Endothelial cell of umbilical vein (primary cell): Measurements from ENCODE around the gene SLC24A3. TPM values are rescaled to one million over a fixed set of nuclear protein-coding genes. Genes with fewer than 3 reads are reported as not detected.

Experiments
- BruUV-seq: library from RNA; stranded (reverse); fragments of 400-500 nt; replicated peaks from 2 replicates; lab custom pipeline; 2021; lab: Mats Ljungman, UMichigan
- CTCF ChIA-PET: fragments of 300-600, 350-600 bp; sonication (Branson Sonifier 250); formaldehyde crosslinking; loops from one replicate; lab custom pipeline; 2021; ENCODE audit warnings: antibody characterized with exemption, inconsistent platforms; lab: Charles Lee
- POLR2A ChIA-PET: fragments of 300-600, 350-600 bp; sonication (Branson Sonifier 250); formaldehyde crosslinking; loops from one replicate; lab custom pipeline; 2021; ENCODE audit warnings: antibody characterized with exemption, inconsistent platforms; lab: Charles Lee
- DNase-seq: peaks from one replicate; pipeline ENCODE4 v3.0.0-alpha.2; 2011; ENCODE audit warnings: low read depth, low spot score
- FAIRE-seq: peaks from 2 replicates; lab custom pipeline; 2011; peaks lifted over from hg19 to GRCh38; lab: Jason Lieb, UNC
- H2AFZ ChIP-seq: 2 replicates; pipeline ENCODE4 v1.6.0; 2012; ENCODE audit warnings: low read depth, low read length, control low read depth, inconsistent platforms
- H3K27ac ChIP-seq: 2 replicates; pipeline ENCODE4 v1.5.1; 2011; ENCODE audit warnings: low read depth, mild to moderate bottlenecking, control low read depth, low read length, moderate library complexity; ENCODE audit not compliant: insufficient read depth
- H3K27me3 ChIP-seq, 2 experiments: 2 replicates each; pipeline versions ENCODE4 v1.6.0 to v1.6.1; 2011; ENCODE audit warnings: low read length in 2 of 2, mixed read lengths in 1 of 2; ENCODE audit not compliant: control insufficient read depth in 2 of 2, insufficient read depth in 2 of 2
- H3K36me3 ChIP-seq, 2 experiments: 2 replicates in 1 of 2; 3 replicates in 1 of 2; pipeline ENCODE4 v1.5.1; 2011; ENCODE audit warnings: low read length in 2 of 2, mild to moderate bottlenecking in 1 of 2, moderate library complexity in 1 of 2; ENCODE audit not compliant: control insufficient read depth in 2 of 2, insufficient read depth in 2 of 2; ENCODE audit errors: extremely low read depth in 1 of 2
- H3K4me1 ChIP-seq: 3 replicates; pipeline ENCODE4 v1.5.1; 2011; ENCODE audit warnings: mild to moderate bottlenecking, low read length; ENCODE audit not compliant: control insufficient read depth, insufficient read depth; ENCODE audit errors: extremely low read depth
- H3K4me2 ChIP-seq: 2 replicates; pipeline ENCODE4 v1.6.1; 2011; ENCODE audit warnings: low read length, control low read depth, mixed read lengths; ENCODE audit not compliant: insufficient read depth
- H3K4me3 ChIP-seq, 3 experiments: fragments of 200-600 bp in 1 of 3; sonication (generic), shearing (Covaris generic) in 1 of 3; replicated peaks in 1 of 3; 2 replicates each; pipeline ENCODE4 v1.5.1; 2011 to 2016; ENCODE audit warnings: control low read depth in 3 of 3, low read length in 3 of 3, mild to moderate bottlenecking in 2 of 3, inconsistent platforms in 1 of 3, low read depth in 1 of 3, moderate library complexity in 1 of 3; ENCODE audit not compliant: insufficient read depth in 1 of 3
- H3K79me2 ChIP-seq: 2 replicates; pipeline ENCODE4 v1.6.0; 2012; ENCODE audit warnings: low read length, inconsistent platforms; ENCODE audit not compliant: control insufficient read depth, insufficient read depth
- H3K9ac ChIP-seq: replicated peaks from 2 replicates; pipeline ENCODE3; 2011; ENCODE audit warnings: low read length, control low read depth; ENCODE audit not compliant: insufficient read depth; ENCODE audit errors: extremely low read depth
- H3K9me1 ChIP-seq: replicated peaks from 3 replicates; pipeline ENCODE4 v1.6.0; 2011; ENCODE audit warnings: mild to moderate bottlenecking, low read length; ENCODE audit not compliant: control insufficient read depth, insufficient read depth; ENCODE audit errors: extremely low read depth
- H3K9me3 ChIP-seq: replicated peaks from 2 replicates; pipeline ENCODE4 v1.5.1; 2012; ENCODE audit warnings: low read length, inconsistent platforms; ENCODE audit not compliant: control insufficient read depth, insufficient read depth
- H4K20me1 ChIP-seq: replicated peaks from 2 replicates; pipeline ENCODE3; 2011; ENCODE audit warnings: mild to moderate bottlenecking, low read length; ENCODE audit not compliant: control insufficient read depth, insufficient read depth; ENCODE audit errors: extremely low read depth
- CTCF ChIP-seq, 2 donors: IDR thresholded peaks; 1 replicate in 1 of 2; 2 replicates in 1 of 2; pipeline ENCODE4 v1.5.1; 2011; ENCODE audit warnings: low read length in 2 of 2, mild to moderate bottlenecking in 2 of 2, moderate library complexity in 2 of 2, control low read depth in 1 of 2, inconsistent platforms in 1 of 2, low read depth in 1 of 2; ENCODE audit not compliant: insufficient read depth in 1 of 2; ENCODE audit errors: extremely low read depth in 1 of 2
- EZH2 ChIP-seq: IDR thresholded peaks from 2 replicates; pipeline ENCODE4 v1.6.1; 2012; ENCODE audit warnings: borderline replicate concordance, low read depth, mild to moderate bottlenecking, moderate library complexity, low read length, inconsistent platforms; ENCODE audit not compliant: severe bottlenecking
- FOS ChIP-seq: IDR thresholded peaks from 2 replicates; pipeline ENCODE4 v1.6.1; 2011; ENCODE audit warnings: mild to moderate bottlenecking, low read length, moderate library complexity, borderline replicate concordance; ENCODE audit not compliant: insufficient read depth
- GATA2 ChIP-seq: IDR thresholded peaks from 2 replicates; pipeline ENCODE4 v1.7.0; 2011; ENCODE audit warnings: low read depth, mild to moderate bottlenecking, moderate library complexity, mixed read lengths, low read length; ENCODE audit not compliant: insufficient read length, insufficient read depth
- JUN ChIP-seq: IDR thresholded peaks from 2 replicates; pipeline ENCODE4 v1.6.1; 2011; ENCODE audit warnings: borderline replicate concordance, low read depth; ENCODE audit not compliant: insufficient read length, insufficient read depth
- MAX ChIP-seq: IDR thresholded peaks from 2 replicates; pipeline ENCODE4 v1.6.1; 2011; ENCODE audit not compliant: insufficient read depth, insufficient read length
- MYC ChIP-seq: IDR thresholded peaks from one replicate; pipeline ENCODE4 v1.6.1; 2011; ENCODE audit warnings: mild to moderate bottlenecking, low read depth, low read length
- POLR2A ChIP-seq: IDR thresholded peaks from 2 replicates; pipeline ENCODE4 v1.6.1; 2012; ENCODE audit warnings: low read depth, mild to moderate bottlenecking, control low read depth, low read length
- POLR2AphosphoS5 ChIP-seq: IDR thresholded peaks from 2 replicates; pipeline ENCODE4 v1.6.1; 2012; ENCODE audit warnings: low read depth, mild to moderate bottlenecking, control low read depth, low read length, moderate library complexity; ENCODE audit not compliant: insufficient read depth
- dilution Hi-C: fragments of 300-500 bp; cut with MboI; formaldehyde crosslinking; loops from one replicate; pipeline ENCODE4 v1.15.0; 2019; ENCODE audit warnings: low sequenced_read_pairs; ENCODE audit not compliant: extremely low pct_ligation_motif_present
- intact Hi-C: fragments of 100-400 bp; cut with micrococcal nuclease; formaldehyde crosslinking; loops from one replicate; pipeline ENCODE4 v1.10.0; 2022
- polyA plus RNA-seq, 4 experiments: library from polyadenylated mRNA; depleted of rRNA in 3 of 4; stranded (reverse) in 3 of 4; unstranded in 1 of 4; fragments of >200 nt; gene quantifications; 2 replicates each; pipeline versions ENCODE4 v1.2.1 to v1.2.3, GENCODE V29; 2011 to 2012; ENCODE audit warnings: missing spikeins in 1 of 4
- total RNA-seq: library from RNA; stranded (reverse); gene quantifications from 2 replicates; pipeline ENCODE4 v1.2.3, GENCODE V29; 2021

The SLC24A3 gene
- total and polyA plus RNA-seq, 2 donors (not counting 3 experiments of a cell fraction or from before 2014, with no cell fraction given), result not detected

- Histone ChIP-seq H3K9me1 (no peaks in the 10 kb centered on the region), H3K9me3 (no peaks in the 10 kb centered on the region), H4K20me1 (no peaks in the 10 kb centered on the region), H3K27ac (no peak overlapping the region), H2AFZ (no peak overlapping the region), H3K9ac (no peak overlapping the region), H3K27me3 (no peaks in the 10 kb centered on the region), H3K4me2 (no peak overlapping the region), H3K79me2 (no peaks in the 10 kb centered on the region), H3K4me3 (no peak overlapping the region), H3K36me3 (no peaks in the 10 kb centered on the region), H3K4me1 (no peaks in the 10 kb centered on the region)
- DNase-seq (no peak), FAIRE-seq (no peak)
- intact Hi-C loops, result no loop called here
- TF ChIP-seq EZH2, result no peak
- TF ChIP-seq GATA2, result no peak
- no peak for TF ChIP-seq MYC
- no peak for TF ChIP-seq JUN
- TF ChIP-seq FOS, result no peak
- TF ChIP-seq CTCF (IDR thresholded peaks at IDR 0.05; ENCODE audit: extremely low read depth in 1 of 2, insufficient read depth in 1 of 2, low read depth in 1 of 2, low read length in 2 of 2), result no peak
- no peak for TF ChIP-seq POLR2AphosphoS5
- TF ChIP-seq POLR2A, result no peak
- no peak for TF ChIP-seq MAX
- BruUV-seq, result no TSS peak
- ChIA-PET POLR2A (no interaction called here), CTCF (no interaction called here)
- dilution Hi-C loops, result no loop called here
These were observed 343.3 kb downstream of the SLC24A3 start for GRCh38 chr20:19555726-19556125.
